HG03095 (cell line): ENCODE data around the gene RABL2B.
"Not testable (repeated sequence)": the region's sequence is repeated elsewhere in the genome, so short reads cannot be mapped to it uniquely, and the experiment has no call there.

Experiments
- ATAC-seq: cut with Tn5 transposase; IDR thresholded peaks from one replicate; pipeline ENCODE4 v1.9.1; 2021; ENCODE audit warnings: moderate library complexity; ENCODE audit not compliant: unreplicated experiment

The RABL2B gene

GRCh38 chr22:50783033-50783879, at the start of gene RABL2B:
Gene RABL2B, minus strand, starts transcription at chr22:50783636. Its CDS starts 1,342 bp downstream, at chr22:50782294.
- ATAC-seq, result peak; percentile 91

- not testable (repeated sequence) for ATAC-seq
These were observed 3.5 kb upstream of the RABL2B start for GRCh38 chr22:50786936-50787335.

GRCh38 chr22:50785289-50785688, 1.9 kb upstream of the RABL2B start:
- not testable (repeated sequence) for ATAC-seq

- peak; percentile 23 for ATAC-seq
These were observed 442 bp upstream of the RABL2B start for GRCh38 chr22:50783880-50784276.

- not testable (repeated sequence) for ATAC-seq
These were observed 1.2 kb downstream of the RABL2B start for GRCh38 chr22:50782253-50782652.

- ATAC-seq, result not testable (repeated sequence)
These were observed 3.2 kb downstream of the RABL2B start for GRCh38 chr22:50780244-50780643.

- not testable (repeated sequence) for ATAC-seq
These were observed 5.8 kb downstream of the RABL2B start for GRCh38 chr22:50777631-50778030.

GRCh38 chr22:50775132-50775531, 8.3 kb downstream of the RABL2B start:
- not testable (repeated sequence) for ATAC-seq

- not testable (repeated sequence) for ATAC-seq
These were observed 19.1 kb downstream of the RABL2B start for GRCh38 chr22:50764288-50764687.

- not testable (repeated sequence) for ATAC-seq
These were observed 21.6 kb downstream of the RABL2B start for GRCh38 chr22:50761829-50762228.

GRCh38 chr22:50759597-50760341, 23.7 kb downstream of the RABL2B start:
- ATAC-seq, result not testable (repeated sequence)

- not testable (repeated sequence) for ATAC-seq
These were observed 26.4 kb downstream of the RABL2B start for GRCh38 chr22:50756949-50757491.

- ATAC-seq, result not testable (repeated sequence)
These were observed 27.0 kb downstream of the RABL2B start for GRCh38 chr22:50756406-50756805.

- not testable (repeated sequence) for ATAC-seq
These were observed 28.2 kb downstream of the RABL2B start for GRCh38 chr22:50755251-50755650.

GRCh38 chr22:50749302-50750074, 33.9 kb downstream of the RABL2B start:
- ATAC-seq, result not testable (repeated sequence)

- not testable (repeated sequence) for ATAC-seq
These were observed 34.8 kb downstream of the RABL2B start for GRCh38 chr22:50748630-50749029.

GRCh38 chr22:50747521-50747920, 35.9 kb downstream of the RABL2B start:
- not testable (repeated sequence) for ATAC-seq

- not testable (repeated sequence) for ATAC-seq
These were observed 39.0 kb downstream of the RABL2B start for GRCh38 chr22:50744424-50744823.

GRCh38 chr22:50740714-50741113, 42.7 kb downstream of the RABL2B start:
- not testable (repeated sequence) for ATAC-seq

- ATAC-seq, result no peak
These were observed 43.5 kb downstream of the RABL2B start for GRCh38 chr22:50739894-50740293.

GRCh38 chr22:50739279-50739691, 44.2 kb downstream of the RABL2B start:
- ATAC-seq, result no peak
